ENCODE results near the gene FURIN. TPM values are rescaled to one million over a fixed set of nuclear protein-coding genes. Genes with fewer than 3 reads are reported as not detected.

Gene FURIN
- total RNA-seq, 2 experiments from 2014 or later: 97.4 to 104 TPM

- Histone ChIP-seq H3K4me1 (ENCODE audit: insufficient read depth, low read length) (peaks cover 36% of the 10 kb centered on the region), H3K36me3 (ENCODE audit: insufficient read depth, low read length) (no peaks in the 10 kb centered on the region), H3K9me3 (ENCODE audit: control insufficient read depth in 1 of 2, insufficient read depth in 1 of 2, low read length in 2 of 2) (no peaks in the 10 kb centered on the region), H3K4me3 (ENCODE audit: low read length) (peak overlapping the region; percentile 13), H3K27ac (ENCODE audit: low read depth in 1 of 2, low read length in 2 of 2) (no peak overlapping the region), H3K27me3 (ENCODE audit: control insufficient read depth in 1 of 2, insufficient read depth in 2 of 2, low read length in 2 of 2) (no peaks in the 10 kb centered on the region)
- peak overlapping the region; percentile 73 for H3K4me3 Mint-ChIP-seq
- POLR2A ChIA-PET: interaction anchor here (0.8 to 1.8 kb wide), 3 partner anchors 12 to 31 kb away, joined by 3 to 7 read pairs (median 3); no protein-coding TSS in a partner anchor
- H3K9me3 Mint-ChIP-seq: no peaks in the 10 kb centered on the region
- H3K27ac Mint-ChIP-seq: peak overlapping the region; percentile 87
- peak in 5 of 14 experiments; percentile 10 to 49 (median 24) for DNase-seq
- intact Hi-C loops (cut with DNase I, micrococcal nuclease): loop anchor here (2.0 kb wide), 2 partner anchors 21 to 31 kb away; no protein-coding TSS in a partner anchor
- H3K4me1 Mint-ChIP-seq (ENCODE audit: low read depth): peaks cover 34% of the 10 kb centered on the region
- no peaks in the 10 kb centered on the region for H3K27me3 Mint-ChIP-seq
- ATAC-seq (ENCODE audit: poor library complexity): no peak
- no peaks in the 10 kb centered on the region for H3K36me3 Mint-ChIP-seq (ENCODE audit: low read depth)
- CTCF ChIA-PET: interaction anchor here (0.8 to 1.9 kb wide), 2 partner anchors 93 to 190 kb away, joined by 3 to 5 read pairs; partner anchors contain the start of gene HDDC3
- TF ChIP-seq, protein P1, sequence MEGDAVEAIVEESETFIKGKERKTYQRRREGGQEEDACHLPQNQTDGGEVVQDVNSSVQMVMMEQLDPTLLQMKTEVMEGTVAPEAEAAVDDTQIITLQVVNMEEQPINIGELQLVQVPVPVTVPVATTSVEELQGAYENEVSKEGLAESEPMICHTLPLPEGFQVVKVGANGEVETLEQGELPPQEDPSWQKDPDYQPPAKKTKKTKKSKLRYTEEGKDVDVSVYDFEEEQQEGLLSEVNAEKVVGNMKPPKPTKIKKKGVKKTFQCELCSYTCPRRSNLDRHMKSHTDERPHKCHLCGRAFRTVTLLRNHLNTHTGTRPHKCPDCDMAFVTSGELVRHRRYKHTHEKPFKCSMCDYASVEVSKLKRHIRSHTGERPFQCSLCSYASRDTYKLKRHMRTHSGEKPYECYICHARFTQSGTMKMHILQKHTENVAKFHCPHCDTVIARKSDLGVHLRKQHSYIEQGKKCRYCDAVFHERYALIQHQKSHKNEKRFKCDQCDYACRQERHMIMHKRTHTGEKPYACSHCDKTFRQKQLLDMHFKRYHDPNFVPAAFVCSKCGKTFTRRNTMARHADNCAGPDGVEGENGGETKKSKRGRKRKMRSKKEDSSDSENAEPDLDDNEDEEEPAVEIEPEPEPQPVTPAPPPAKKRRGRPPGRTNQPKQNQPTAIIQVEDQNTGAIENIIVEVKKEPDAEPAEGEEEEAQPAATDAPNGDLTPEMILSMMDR (IDR thresholded peaks at IDR 0.05): no peak
Observed at GRCh38 chr15:90839187-90840071, 29.0 kb upstream of the FURIN start.

DNA sequence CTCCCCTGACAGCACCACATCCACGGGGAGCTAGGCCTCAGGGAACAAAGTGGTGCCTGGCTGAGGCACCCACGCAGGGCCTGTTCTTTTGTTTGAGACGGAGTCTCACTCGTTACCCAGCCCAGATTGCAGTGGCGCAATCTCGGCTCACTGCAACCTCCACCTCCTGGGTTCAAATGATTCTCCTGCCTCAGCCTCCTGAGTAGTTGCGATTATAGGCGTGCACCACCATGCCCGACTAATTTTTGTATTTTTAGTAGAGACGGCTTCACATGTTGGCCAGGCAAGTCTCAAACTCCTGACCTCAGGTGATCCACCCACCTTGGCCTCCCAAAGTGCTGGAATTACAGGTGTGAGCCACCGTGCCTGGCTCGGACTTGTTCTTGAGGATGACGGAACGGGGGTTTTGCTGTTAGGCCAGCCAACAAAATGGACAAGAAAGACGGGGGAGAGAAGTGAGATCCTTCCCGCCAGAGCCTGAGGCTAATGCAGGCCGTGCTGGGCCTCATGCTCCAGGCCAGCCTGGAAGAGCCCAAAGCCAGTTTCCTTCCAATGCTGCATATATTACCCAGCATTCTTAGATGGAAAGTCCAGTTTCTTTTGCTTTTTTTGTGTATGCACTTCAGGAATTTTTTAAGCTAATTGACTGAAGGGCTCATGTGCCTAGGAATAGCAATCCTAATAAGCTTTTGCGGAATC lies 28.1 kb upstream of the FURIN start:
- Mint-ChIP-seq H3K36me3 (ENCODE audit: low read depth) (no peaks in the 10 kb centered on the region), H3K4me1 (ENCODE audit: low read depth) (peaks cover 34% of the 10 kb centered on the region), H3K9me3 (no peaks in the 10 kb centered on the region), H3K4me3 (peak overlapping the region; percentile 73), H3K27ac (peak overlapping the region; percentile 87), H3K27me3 (no peaks in the 10 kb centered on the region)
- Histone ChIP-seq H3K27me3 (ENCODE audit: control insufficient read depth in 1 of 2, insufficient read depth in 2 of 2, low read length in 2 of 2) (no peaks in the 10 kb centered on the region), H3K4me3 (ENCODE audit: low read length) (peak overlapping the region; percentile 13), H3K36me3 (ENCODE audit: insufficient read depth, low read length) (no peaks in the 10 kb centered on the region), H3K27ac (ENCODE audit: low read depth in 1 of 2, low read length in 2 of 2) (no peak overlapping the region), H3K9me3 (ENCODE audit: control insufficient read depth in 1 of 2, insufficient read depth in 1 of 2, low read length in 2 of 2) (no peaks in the 10 kb centered on the region), H3K4me1 (ENCODE audit: insufficient read depth, low read length) (peaks cover 38% of the 10 kb centered on the region)
- DNase-seq (no peak), ATAC-seq (ENCODE audit: poor library complexity) (no peak)
- intact Hi-C loops (cut with DNase I, micrococcal nuclease): no loop called here
- POLR2A ChIA-PET: interaction anchor here (0.8 to 1.8 kb wide), 3 partner anchors 11 to 31 kb away, joined by 3 to 7 read pairs (median 3); no protein-coding TSS in a partner anchor
- CTCF ChIA-PET: interaction anchor here (0.8 kb wide), 1 partner anchor 190 kb away, joined by 3 read pairs; no protein-coding TSS in a partner anchor
- TF ChIP-seq, protein P1 (IDR thresholded peaks at IDR 0.05): no peak

DNA sequence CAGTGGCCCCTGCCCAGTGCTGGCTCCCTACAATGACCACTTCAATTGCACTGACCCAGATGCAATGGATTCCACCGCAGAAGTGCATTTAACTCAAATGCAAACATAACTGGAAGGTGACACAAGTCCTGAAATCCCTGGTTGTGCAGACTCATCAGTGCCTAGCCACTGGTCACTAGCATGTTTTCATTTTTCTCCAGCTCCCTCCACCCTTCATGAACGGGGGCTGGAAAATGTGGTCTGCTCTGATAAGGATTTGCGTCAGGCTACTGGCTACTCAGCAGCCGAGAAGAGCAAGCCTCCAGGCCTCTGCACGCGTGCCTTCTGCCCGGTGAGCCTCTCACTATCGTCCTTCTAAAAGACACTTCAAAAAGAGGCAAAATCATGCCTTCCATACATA lies 27.4 kb upstream of the FURIN start:
- no peaks in the 10 kb centered on the region for H3K9me3 ChIP-seq (ENCODE audit: control insufficient read depth in 1 of 2, insufficient read depth in 1 of 2, low read length in 2 of 2)
- no peak overlapping the region for H3K4me3 ChIP-seq (ENCODE audit: low read length)
- Mint-ChIP-seq H3K27ac (no peak overlapping the region), H3K27me3 (no peaks in the 10 kb centered on the region), H3K36me3 (ENCODE audit: low read depth) (no peaks in the 10 kb centered on the region), H3K4me3 (no peak overlapping the region), H3K4me1 (ENCODE audit: low read depth) (peaks cover 34% of the 10 kb centered on the region), H3K9me3 (no peaks in the 10 kb centered on the region)
- no peaks in the 10 kb centered on the region for H3K36me3 ChIP-seq (ENCODE audit: insufficient read depth, low read length)
- H3K27me3 ChIP-seq (ENCODE audit: control insufficient read depth in 1 of 2, insufficient read depth in 2 of 2, low read length in 2 of 2): no peaks in the 10 kb centered on the region
- CTCF ChIA-PET: no interaction called here
- no peak overlapping the region for H3K27ac ChIP-seq (ENCODE audit: low read depth in 1 of 2, low read length in 2 of 2)
- no peak for ATAC-seq (ENCODE audit: poor library complexity)
- H3K4me1 ChIP-seq (ENCODE audit: insufficient read depth, low read length): peaks cover 40% of the 10 kb centered on the region
- intact Hi-C loops (cut with DNase I, micrococcal nuclease): no loop called here
- no peak for DNase-seq
- POLR2A ChIA-PET: interaction anchor here (1.8 kb wide), 1 partner anchor 30 kb away, joined by 7 read pairs; no protein-coding TSS in a partner anchor
- TF ChIP-seq, protein P1 (IDR thresholded peaks at IDR 0.05): no peak

Measured in CD4-positive, alpha-beta T cell (primary cell).